Dedifferentiated amniotic fluid mesenchymal stem cell (primary cell): ENCODE data around the gene APOM.

Experiments
- DNase-seq: peaks from one replicate; pipeline ENCODE4 v3.0.0-alpha.2; 2016; ENCODE audit errors: extremely low spot score

The APOM gene

DNA sequence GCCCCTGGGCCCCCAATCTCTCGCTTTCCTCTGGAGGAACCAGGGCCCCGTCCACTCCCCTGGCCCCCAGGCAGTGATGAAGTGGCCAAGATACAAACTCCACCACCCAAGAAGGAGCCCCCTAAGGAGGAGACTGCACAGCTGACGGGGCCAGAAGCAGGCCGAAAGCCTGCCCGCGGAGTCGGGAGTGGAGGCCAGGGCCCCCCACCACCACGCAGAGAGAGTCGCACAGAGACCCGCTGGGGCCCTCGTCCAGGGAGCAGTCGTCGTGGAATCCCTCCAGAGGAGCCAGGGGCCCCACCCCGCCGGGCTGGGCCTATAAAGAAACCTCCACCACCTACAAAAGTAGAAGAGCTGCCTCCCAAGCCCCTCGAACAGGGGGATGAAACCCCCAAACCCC lies 24.5 kb upstream of the APOM start:
- no peak for DNase-seq

DNA sequence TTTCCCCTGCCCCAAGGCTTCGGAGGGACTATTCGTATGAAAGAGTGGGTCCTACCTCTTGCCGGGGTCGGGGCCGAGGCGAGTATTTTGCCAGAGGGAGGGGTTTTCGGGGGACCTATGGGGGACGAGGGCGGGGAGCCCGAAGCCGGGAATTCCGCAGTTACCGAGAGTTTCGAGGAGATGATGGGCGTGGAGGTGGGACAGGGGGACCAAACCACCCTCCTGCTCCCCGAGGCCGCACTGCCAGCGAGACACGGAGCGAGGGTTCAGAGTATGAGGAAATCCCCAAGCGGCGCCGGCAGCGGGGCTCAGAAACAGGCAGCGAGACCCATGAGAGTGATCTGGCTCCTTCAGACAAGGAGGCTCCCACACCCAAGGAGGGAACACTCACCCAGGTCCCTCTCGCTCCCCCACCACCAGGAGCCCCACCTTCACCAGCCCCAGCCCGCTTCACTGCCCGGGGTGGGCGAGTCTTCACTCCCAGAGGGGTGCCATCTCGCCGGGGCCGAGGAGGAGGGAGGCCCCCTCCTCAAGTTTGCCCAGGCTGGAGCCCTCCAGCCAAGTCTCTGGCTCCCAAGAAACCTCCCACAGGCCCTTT lies 23.9 kb upstream of the APOM start:
- DNase-seq = no peak

DNA sequence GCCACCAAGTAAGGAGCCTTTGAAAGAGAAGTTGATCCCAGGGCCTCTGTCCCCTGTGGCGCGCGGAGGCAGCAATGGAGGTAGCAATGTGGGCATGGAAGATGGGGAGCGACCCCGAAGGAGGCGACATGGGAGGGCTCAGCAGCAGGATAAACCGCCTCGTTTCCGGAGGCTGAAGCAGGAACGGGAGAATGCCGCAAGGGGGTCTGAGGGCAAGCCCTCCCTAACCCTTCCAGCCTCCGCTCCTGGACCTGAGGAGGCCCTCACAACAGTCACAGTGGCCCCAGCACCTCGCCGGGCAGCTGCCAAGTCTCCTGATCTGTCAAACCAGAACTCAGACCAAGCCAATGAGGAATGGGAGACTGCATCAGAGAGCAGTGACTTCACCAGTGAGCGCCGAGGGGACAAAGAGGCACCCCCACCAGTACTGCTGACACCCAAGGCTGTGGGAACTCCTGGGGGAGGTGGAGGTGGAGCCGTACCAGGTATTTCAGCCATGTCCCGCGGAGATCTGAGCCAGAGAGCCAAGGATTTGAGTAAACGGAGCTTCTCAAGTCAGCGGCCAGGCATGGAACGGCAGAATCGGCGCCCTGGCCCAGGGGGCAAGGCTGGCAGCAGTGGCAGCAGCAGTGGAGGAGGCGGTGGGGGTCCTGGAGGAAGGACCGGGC lies 23.3 kb upstream of the APOM start:
- no peak for DNase-seq

DNA sequence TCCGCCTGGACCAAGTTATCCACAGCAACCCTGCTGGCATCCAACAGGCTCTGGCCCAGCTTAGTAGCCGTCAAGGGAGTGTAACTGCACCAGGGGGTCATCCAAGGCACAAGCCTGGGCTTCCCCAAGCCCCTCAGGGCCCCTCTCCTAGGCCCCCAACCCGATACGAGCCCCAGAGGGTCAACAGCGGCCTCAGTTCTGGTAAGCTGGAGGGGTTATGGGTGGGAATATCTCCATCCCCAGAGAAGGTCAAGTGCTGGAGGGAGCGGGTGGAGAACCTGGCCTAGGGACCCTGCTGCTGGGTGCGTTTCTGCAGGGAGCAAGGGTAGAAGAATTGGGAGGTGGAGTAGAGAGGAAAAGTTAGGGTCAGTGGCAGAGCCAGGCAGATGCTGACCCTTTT lies 22.2 kb upstream of the APOM start:
- DNase-seq = no peak

DNA sequence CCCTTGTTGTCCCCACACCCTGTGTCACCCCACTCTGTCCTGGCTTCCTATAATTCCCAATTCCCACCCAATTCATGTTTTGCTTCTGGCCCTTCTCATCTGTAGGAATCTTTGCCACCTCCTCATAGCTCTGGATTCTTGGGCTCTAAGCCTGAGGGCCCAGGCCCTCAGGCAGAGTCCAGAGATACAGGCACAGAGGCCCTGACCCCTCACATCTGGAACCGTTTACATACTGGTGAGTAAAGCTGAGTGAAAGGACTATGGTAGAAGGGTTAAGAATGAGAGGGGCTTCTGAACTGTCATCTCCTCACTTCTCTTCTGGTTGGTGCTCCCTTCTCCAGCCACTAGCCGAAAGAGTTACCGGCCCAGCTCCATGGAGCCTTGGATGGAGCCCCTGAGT lies 21.6 kb upstream of the APOM start:
- DNase-seq = no peak

DNA sequence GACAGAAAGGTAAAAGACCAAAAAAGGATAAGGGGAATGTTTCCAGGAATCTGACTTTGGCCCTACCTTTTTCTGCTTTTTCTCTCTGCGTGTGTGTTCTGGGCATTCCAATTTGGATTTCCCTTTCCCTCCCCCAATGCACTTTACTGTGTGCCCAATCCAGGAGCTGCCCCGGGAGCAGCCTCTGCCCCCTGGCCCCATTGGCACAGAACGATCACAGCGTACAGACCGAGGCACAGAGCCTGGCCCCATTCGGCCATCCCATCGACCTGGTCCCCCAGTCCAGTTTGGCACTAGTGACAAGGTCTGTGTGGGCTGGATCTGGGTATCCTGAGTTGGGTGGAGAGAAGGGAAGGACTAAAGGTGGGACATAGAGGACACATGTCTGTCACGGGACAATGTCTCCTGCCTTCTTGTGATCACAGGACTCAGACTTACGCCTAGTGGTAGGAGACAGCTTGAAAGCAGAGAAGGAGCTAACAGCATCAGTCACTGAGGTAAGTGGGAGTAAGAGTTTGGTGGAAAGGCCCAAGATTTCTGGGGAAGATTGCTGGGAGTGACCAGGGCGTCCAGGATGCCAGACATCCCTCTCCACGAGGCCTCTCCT lies 20.6 kb upstream of the APOM start:
- DNase-seq = no peak

DNA sequence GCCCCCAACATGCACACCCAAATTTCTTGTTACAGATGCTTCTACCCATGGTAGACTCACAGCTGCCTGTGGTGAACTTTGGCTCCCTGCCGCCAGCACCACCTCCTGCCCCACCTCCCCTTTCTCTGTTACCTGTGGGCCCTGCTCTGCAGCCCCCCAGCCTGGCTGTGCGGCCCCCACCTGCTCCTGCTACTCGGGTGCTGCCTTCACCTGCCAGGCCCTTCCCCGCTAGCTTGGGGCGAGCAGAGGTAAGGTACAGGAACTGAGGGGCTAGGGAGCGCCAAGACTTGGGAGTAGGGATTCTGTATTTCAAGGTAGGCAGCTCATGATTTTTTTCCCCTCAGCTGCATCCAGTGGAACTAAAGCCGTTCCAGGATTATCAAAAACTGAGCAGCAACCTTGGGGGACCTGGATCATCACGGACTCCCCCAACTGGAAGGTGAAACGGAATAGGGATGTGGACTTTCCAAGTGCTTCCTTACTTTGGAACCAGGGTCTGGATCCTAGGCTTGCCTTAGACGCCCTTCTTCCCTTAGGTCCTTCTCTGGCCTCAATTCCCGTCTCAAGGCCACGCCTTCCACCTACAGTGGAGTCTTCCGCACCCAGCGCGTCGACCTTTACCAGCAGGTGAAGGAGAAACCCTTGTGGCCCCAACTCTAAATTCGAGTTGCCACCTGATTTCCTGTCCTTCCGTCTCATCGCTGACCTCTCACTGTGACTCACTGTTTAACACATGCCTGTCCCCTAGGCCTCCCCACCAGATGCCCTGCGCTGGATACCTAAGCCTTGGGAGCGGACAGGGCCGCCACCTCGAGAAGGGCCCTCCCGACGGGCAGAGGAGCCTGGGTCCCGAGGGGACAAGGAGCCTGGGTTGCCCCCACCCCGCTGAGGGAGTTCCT lies 18.7 kb upstream of the APOM start:
- DNase-seq = no peak

DNA sequence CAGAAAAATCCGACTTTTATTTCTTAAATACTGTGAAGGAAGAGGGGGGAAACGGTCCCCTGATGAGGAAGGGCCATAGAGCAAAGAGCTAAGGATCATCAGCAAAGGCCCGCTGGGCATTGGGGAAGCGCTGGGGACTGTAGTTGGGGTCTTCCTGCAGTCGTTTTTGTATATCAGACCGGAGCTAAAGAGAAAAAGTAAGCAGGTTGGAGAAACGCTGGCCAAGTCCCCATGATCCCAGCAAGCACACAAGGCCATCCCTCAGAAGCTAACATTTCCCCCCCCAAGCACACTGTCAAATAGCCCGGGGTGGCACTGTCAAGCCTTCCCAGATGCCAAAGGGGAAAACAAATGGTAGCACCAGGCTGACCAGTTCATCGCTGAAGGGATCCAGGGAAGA lies 16.7 kb upstream of the APOM start:
- no peak for DNase-seq

DNA sequence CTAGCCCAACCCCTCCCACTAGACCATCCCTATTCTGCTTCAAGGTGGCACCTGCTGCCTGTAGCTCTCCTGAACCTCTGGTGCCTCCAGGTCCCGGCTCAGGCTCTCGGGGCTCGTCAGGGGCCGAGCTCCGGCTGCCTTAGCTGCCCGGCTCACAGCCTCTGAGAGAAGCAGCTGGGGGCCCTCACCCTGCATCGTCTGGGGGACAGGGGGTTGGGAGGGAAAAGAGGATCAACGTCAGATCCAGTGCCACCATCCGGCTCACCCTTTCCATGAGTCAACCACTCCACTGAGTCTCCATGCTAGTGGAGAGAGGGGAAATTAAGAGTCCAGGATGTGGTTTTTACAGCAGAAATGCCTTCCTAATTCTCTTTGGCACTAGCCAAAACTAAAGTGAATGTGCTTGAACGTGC lies 16.2 kb upstream of the APOM start:
- no peak for DNase-seq

DNA sequence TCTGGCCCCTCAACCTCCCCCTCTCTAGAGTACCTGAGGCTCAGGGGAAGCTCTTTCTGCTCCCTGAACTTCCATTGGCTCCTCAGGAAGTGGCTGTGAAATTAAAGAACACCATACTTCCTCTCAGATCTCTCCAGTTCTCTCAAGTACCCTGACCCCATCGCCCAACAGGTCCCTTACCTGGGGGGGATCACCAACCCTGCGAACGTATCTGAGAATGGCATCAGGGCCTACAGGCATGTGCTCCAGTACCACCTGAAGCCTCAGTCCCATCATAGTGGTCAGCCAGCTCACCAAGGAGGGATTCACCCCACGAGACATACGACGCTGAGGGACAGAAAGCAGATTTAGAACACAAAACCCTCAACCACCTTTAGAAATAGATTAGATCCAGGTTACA lies 15.1 kb upstream of the APOM start:
- DNase-seq = no peak

DNA sequence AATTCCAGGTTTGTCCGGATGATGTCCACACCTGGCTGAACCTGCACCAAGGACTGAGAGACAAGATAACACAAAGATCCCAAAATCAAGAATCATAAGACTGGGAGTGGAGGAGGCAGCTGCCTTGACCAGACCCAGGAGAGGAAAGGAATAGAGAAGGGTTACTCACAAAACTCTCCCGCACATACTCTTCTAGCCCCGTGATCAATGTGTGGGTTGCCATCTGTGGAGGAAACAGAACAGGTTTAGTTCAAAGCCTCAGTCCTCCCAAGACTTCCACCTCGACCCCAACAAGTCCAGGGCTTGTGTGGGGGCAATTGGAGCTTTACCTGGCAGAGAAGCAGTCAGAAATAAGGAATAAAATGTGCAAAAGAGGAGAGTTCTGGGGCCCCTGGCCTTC lies 14.3 kb upstream of the APOM start:
- no peak for DNase-seq

DNA sequence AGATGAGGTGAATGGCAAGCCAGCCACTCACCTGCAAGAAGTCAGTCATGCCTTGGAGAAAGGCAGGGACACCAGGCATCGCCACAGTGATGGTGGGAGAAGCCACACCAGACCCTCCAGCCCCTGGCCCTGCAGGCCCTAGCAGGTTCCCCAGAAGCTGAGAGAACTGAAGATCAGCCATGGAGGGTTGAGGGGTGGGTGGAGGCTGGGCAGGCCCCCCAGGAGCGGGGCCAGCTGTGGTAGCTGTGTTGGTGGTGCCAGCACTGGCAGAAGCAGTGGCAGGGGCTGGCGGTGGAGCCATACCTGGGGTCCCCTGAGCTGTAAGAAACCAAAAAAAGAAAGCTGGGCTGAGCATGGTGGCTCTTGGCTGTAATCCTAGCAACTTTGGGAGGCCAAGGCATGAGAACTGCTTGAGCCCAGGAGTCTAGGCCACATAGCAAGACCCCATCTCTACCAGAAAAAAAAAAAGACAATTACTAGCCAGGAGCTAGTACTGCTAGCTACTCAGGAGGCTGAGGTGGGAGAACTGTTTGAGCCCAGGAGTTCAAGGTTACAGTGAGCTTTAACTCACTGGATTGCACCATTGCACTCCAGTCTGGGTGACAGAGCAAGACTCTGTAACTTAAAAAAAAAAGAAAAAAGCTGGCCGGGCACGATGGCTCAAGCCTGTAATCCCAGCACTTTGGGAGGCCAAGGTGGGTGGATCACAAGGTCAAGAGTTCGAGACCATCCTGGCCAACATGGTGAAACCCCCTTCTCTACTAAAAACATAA lies 12.7 kb upstream of the APOM start:
- no peak for DNase-seq

DNA sequence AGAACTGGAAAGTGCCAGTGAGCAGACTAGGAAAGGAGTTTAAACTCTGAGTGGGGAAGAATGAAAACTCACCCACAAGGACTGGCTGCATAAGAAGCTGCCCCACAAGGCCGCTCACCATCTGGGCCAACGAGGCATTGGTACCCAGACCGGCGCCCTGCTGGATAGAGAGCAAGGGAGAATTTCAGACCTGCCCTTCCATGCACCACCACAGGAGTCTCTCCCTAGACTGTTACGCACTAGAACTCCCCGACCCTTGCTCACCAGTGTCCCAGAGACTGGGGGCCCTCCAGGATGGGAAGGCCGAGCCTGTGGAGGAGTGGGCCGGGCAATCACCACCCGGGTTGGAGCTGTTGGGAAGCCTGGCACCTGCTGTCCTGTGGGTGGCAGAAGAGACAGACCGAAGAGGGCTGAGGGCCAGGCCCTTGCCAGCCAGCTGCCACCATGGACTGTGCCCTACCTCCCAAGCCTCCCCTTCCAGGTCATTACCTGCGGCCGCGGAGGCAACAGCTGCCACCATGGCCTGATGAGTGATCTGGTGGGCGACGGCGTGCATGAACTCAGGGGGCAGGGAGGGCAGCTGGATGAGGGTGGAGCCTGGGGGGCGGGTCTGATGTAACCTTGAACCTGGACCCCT lies 11.8 kb upstream of the APOM start:
- DNase-seq = no peak

DNA sequence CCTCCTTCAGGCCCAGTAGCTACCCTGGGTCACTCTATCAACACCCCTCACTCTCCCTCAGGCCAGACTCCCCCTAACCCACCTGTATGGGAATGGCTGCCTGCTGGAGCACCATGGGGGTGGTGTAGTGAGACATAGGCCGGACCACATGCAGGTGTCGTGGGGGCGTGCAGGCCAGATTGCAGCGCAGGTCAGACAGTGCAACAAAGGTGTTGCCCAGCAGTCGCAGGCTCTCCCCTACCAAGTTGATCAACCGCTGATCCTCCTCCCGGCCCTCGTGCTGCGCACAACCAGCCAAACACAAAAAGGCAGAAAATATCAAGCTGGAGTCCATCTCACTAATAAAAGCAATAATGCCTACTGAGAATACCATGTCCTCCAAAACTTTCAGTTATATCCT lies 10.4 kb upstream of the APOM start:
- DNase-seq = no peak

DNA sequence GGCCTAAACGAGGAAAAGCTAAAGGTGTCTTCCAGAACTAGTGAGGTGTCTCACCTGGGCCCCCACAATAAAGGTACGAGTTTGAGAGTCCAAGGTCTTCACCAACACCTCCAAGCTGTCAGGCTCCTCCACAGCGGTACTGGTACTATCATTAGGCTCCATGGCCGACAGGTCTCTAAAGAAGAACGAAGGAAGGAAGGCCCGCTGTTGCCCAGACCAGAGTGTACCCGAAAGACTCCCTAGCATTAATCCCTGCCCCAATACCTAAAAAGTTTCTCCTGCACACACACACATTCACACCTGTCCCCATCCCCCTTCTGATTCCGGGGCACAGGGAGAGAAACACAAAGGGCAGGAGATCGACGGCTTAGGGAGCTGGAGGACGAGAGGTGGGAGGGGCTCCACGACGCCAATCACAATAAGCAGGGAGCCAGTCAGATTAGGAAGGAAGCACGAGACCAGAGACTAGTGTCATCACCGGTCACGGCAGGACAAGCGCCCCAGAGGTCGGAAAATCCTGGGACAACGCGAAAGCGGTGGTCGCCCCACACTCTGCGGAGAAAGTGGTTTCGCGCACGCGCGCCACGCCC lies 4.0 kb upstream of the APOM start:
- peak; percentile 71 for DNase-seq

DNA sequence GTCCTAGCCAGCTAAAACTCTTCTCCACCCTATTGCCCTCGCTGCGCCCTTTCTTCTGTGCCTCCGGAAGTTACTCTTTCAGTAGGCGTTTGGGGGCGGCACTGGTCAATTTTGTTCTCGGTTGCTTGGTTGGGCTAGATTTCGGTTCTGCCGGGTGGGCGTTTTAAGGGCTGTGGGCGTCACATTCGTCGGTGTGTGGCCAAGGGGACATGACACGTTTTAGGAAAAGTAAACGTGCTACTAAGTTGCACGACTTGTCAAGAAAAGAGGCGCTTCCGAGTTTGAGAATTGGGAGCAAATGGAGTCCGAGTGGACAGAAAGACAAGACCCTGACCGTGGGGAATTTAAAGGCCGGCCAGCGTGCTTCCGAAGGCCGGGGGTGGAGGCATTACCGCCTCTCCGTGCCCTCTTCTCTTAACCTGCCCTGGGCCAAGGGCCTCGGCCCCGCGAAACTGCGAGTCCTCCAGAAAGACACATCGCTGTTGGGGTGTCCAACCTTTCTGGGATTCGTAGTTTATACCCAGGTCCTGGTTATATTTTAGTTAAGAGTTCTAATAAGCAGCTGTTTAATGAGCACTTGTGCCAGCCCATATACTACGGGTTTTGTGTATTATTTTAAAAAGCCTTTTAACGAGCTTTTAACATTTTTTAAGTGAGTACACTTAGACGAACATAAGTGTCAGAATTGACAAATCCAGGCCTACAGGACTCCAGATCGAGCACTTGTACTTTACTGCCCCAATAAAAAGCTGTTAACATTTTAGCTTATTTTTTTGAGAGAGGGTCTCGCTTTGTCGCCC lies 2.6 kb upstream of the APOM start:
- DNase-seq = no peak

DNA sequence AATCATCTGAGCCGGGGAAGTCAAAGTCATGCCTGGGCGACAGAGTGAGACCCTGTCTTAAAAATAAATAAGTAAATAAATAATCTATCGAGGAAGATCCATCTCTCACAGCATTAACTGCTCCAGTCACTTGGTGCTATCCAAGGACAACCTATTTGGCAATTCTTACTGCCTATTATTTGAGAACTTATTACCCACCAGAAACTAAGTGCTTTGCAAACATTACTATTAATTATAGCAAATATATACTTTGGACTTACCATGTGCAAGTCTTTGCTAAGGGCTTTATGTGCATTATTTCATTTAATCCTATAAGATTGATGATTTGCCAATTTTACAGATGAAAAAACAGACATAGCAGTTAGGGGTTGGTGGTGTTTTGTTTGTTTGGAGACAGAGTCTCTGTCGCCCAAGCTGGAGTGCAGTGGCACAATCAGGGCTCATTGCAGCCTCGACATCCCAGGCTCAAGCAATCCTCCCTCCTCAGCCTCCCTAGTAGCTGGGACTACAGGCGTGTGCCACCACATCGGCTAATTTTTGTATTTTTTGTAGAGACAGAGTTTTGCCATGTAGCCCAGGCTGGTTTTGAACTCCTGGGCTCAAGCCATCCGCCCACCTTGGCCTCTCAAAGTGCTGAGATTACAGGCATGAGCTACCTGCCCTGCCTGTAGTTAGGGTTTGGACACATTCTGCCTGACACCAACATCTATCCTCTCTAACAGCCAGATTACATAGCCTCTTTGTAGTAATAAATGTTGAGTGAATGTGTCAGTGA lies 933 bp upstream of the APOM start:
- no peak for DNase-seq

DNA sequence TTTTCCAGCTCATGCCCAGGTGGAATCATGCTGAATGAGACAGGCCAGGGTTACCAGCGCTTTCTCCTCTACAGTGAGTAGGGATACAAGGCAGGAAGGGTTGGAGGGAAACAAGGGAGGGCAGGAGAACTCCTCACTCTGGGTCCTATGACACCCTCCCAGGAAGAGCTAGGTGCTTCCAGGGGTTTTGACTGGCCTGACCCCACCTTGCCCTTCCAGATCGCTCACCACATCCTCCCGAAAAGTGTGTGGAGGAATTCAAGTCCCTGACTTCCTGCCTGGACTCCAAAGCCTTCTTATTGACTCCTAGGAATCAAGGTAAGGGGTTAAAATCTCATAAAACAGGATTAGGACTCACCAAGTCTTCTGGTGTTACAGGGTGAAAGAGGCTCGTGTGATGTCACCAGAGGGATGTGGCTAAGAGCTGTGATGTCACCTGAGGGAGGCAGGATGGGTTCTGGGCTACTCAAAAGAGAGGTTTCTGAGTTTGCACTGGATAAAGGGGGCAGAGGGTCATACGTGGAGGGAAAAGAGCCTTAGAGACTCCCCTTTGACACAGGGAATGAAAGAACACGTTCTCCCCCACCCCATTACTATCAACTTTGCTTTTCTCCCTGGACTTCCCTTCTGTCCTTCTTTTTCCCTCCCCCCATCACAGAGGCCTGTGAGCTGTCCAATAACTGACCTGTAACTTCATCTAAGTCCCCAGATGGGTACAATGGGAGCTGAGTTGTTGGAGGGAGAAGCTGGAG lies 1.9 kb downstream of the APOM start:
- no peak for DNase-seq
